OCI-LY3 (cell line): ENCODE measurements around the gene TBC1D1.

Experiments used
- H2AFZ ChIP-seq: fragments of 200-600, 300-600 bp; shearing (Covaris generic); 2 replicates; pipeline ENCODE4 v1.6.0; 2014; ENCODE audit warnings: antibody characterized with exemption, low read depth, low read length
- H3K27ac ChIP-seq: fragments of 200-600, 300-600 bp; sonication (generic); 2 replicates; pipeline ENCODE4 v1.5.1; 2014; ENCODE audit warnings: mild to moderate bottlenecking, low read length, moderate library complexity, mixed read lengths
- H3K27me3 ChIP-seq: fragments of 200-600, 300-600 bp; sonication (generic); 2 replicates; pipeline ENCODE4 v1.6.1; 2014; ENCODE audit warnings: low read depth, low read length, mixed read lengths
- H3K36me3 ChIP-seq: fragments of 200-600, 300-600 bp; sonication (generic); replicated peaks from 2 replicates; pipeline ENCODE3; 2014; ENCODE audit warnings: low read depth, low read length, mixed read lengths
- H3K4me1 ChIP-seq: fragments of 300-600, 200-600 bp; sonication (generic); 2 replicates; pipeline ENCODE4 v1.6.1; 2014; ENCODE audit warnings: low read length, mixed read lengths
- H3K4me2 ChIP-seq: fragments of 200-600, 300-600 bp; sonication (generic); 2 replicates; pipeline ENCODE4 v1.6.1; 2014; ENCODE audit warnings: low read length, mixed read lengths
- H3K4me3 ChIP-seq: fragments of 300-600, 200-600 bp; sonication (generic); 2 replicates; pipeline ENCODE4 v1.5.1; 2014; ENCODE audit warnings: antibody characterized with exemption, mild to moderate bottlenecking, low read length, moderate library complexity
- H3K79me2 ChIP-seq: fragments of 300-600, 200-600 bp; shearing (Covaris generic); 2 replicates; pipeline ENCODE4 v1.6.1; 2014; ENCODE audit warnings: mild to moderate bottlenecking, low read length, mixed read lengths
- H3K9ac ChIP-seq: fragments of 300-600, 200-600 bp; shearing (Covaris generic); 2 replicates; pipeline ENCODE4 v1.6.0; 2014; ENCODE audit warnings: mild to moderate bottlenecking, low read length, moderate library complexity
- H3K9me3 ChIP-seq: fragments of 200-600, 300-600 bp; shearing (Covaris generic); 2 replicates; pipeline ENCODE4 v1.6.1; 2014; ENCODE audit warnings: low read length, mixed read lengths; ENCODE audit not compliant: insufficient read depth
- H4K20me1 ChIP-seq: fragments of 200-600, 300-600 bp; sonication (generic); 2 replicates; pipeline ENCODE4 v1.6.1; 2016; ENCODE audit warnings: low read length, mixed read lengths; ENCODE audit not compliant: insufficient read depth
- EZH2phosphoT487 ChIP-seq: fragments of 200-600 bp; shearing (Covaris generic); IDR thresholded peaks from 2 replicates; pipeline ENCODE4 v1.6.1; 2018; ENCODE audit warnings: antibody characterized with exemption, mixed run types, low read depth
- TF ChIP-seq, protein P1 (sequence below): fragments of 200-600, 300-600 bp; sonication (generic); IDR thresholded peaks from 2 replicates; pipeline ENCODE4 v1.5.1; 2014; ENCODE audit warnings: antibody characterized with exemption, low read length, low read depth

TBC1D1 gene

GRCh38 chr4:37995981-37996775 lies 105.3 kb downstream of the TBC1D1 start:
- H2AFZ ChIP-seq = no peak overlapping the region
- H3K79me2 ChIP-seq = peaks cover 4% of the 10 kb centered on the region; the same call in 1 of the 2 replicates
- H3K9me3 ChIP-seq = no peaks in the 10 kb centered on the region; the same call in 1 of the 2 replicates
- H3K4me3 ChIP-seq = no peak overlapping the region
- peaks cover 20% of the 10 kb centered on the region; the same call in 1 of the 2 replicates for H4K20me1 ChIP-seq
- no peaks in the 10 kb centered on the region for H3K27me3 ChIP-seq
- TF ChIP-seq EZH2phosphoT487 = no peak
- TF ChIP-seq, protein P1, sequence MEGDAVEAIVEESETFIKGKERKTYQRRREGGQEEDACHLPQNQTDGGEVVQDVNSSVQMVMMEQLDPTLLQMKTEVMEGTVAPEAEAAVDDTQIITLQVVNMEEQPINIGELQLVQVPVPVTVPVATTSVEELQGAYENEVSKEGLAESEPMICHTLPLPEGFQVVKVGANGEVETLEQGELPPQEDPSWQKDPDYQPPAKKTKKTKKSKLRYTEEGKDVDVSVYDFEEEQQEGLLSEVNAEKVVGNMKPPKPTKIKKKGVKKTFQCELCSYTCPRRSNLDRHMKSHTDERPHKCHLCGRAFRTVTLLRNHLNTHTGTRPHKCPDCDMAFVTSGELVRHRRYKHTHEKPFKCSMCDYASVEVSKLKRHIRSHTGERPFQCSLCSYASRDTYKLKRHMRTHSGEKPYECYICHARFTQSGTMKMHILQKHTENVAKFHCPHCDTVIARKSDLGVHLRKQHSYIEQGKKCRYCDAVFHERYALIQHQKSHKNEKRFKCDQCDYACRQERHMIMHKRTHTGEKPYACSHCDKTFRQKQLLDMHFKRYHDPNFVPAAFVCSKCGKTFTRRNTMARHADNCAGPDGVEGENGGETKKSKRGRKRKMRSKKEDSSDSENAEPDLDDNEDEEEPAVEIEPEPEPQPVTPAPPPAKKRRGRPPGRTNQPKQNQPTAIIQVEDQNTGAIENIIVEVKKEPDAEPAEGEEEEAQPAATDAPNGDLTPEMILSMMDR = no peak
- peaks cover 12% of the 10 kb centered on the region; the same call in 1 of the 2 replicates for H3K4me1 ChIP-seq
- H3K36me3 ChIP-seq = no peaks in the 10 kb centered on the region
- H3K9ac ChIP-seq = no peak overlapping the region
- no peak overlapping the region for H3K4me2 ChIP-seq
- no peak overlapping the region for H3K27ac ChIP-seq

- H3K4me1 ChIP-seq = peaks cover 12% of the 10 kb centered on the region; the same call in 1 of the 2 replicates
These were observed 107.3 kb downstream of the TBC1D1 start for GRCh38 chr4:37998226-37998625.

DNA sequence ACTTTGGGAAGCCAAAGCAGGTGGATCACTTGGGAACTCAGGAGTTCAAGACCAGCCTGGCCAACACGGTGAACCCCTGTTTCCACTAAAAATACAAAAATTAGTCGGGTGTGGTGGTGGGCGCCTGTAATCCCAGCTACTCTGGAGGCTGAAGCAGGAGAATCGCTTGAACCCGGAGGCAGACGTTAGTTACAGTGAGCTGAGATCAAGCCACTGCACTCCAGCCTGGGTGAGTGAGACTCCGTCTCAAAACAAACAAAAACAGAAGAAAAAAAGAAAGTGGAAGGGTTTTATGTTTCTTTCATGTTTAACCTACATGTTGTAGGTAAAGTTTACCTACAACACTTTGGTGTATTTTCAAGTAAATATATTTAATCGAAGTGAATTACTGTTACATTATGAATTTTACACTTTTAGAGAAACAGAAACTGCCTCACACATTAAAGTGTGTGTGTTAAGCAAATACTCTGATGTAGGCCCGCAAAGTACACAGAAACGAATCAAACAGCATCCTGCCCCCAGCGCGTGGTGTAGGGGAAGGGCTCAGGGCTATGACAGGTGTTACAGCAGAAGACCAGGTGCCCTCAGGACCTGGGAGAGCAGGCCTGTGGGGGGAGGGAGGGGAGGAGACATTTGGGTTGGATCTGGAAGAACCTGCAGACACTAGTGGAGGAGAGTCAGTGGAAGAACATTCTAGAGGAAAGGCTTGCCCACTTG lies 108.3 kb downstream of the TBC1D1 start:
- no peak for TF ChIP-seq EZH2phosphoT487
- TF ChIP-seq, protein P1 = no peak
- H3K4me1 ChIP-seq = peaks cover 12% of the 10 kb centered on the region; the same call in 1 of the 2 replicates
- H3K79me2 ChIP-seq = peaks cover 8% of the 10 kb centered on the region; the same call in 1 of the 2 replicates
- H3K27me3 ChIP-seq = no peaks in the 10 kb centered on the region
- H3K9ac ChIP-seq = no peak overlapping the region
- no peak overlapping the region for H3K27ac ChIP-seq
- no peak overlapping the region for H3K4me3 ChIP-seq
- H3K9me3 ChIP-seq = no peaks in the 10 kb centered on the region; the same call in 1 of the 2 replicates
- H2AFZ ChIP-seq = no peak overlapping the region
- no peaks in the 10 kb centered on the region for H3K36me3 ChIP-seq
- H4K20me1 ChIP-seq = peaks cover 24% of the 10 kb centered on the region
- H3K4me2 ChIP-seq = no peak overlapping the region

More at GRCh38 chr4:37998226-37998625, 107.3 kb downstream of the TBC1D1 start:
- Histone ChIP-seq H3K9me3 (no peaks in the 10 kb centered on the region; the same call in 1 of the 2 replicates), H4K20me1 (peaks cover 17% of the 10 kb centered on the region), H3K79me2 (peaks cover 4% of the 10 kb centered on the region; the same call in 1 of the 2 replicates), H3K9ac (no peak overlapping the region), H3K4me3 (no peak overlapping the region), H3K4me2 (no peak overlapping the region), H3K27ac (no peak overlapping the region), H2AFZ (no peak overlapping the region), H3K36me3 (no peaks in the 10 kb centered on the region), H3K27me3 (no peaks in the 10 kb centered on the region)
- no peak for TF ChIP-seq EZH2phosphoT487
- TF ChIP-seq, protein P1 = no peak

DNA sequence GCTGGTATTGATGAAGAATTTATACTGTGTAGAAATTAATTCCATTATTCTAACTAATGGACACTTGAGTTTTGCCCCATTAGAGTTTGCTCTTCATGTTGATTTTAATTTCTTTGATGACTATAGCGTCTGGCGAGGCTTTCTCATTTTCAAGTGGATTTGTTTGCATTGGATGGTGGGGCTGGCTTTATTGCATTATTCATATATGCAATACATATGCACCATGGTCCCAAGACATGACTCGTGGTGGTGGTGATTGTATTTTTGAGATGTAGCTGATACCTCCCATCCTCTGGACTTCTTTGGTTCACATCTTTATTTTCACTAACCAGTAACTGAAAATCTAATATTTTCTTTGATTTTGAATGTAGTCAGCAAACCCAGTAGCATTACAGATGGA lies 109.1 kb downstream of the TBC1D1 start:
- TF ChIP-seq EZH2phosphoT487 = no peak
- TF ChIP-seq, protein P1 = no peak
- H4K20me1 ChIP-seq = peaks cover 26% of the 10 kb centered on the region

More for the DNA sequence above, 109.1 kb downstream of the TBC1D1 start:
- Histone ChIP-seq H3K4me3 (no peak overlapping the region), H2AFZ (no peak overlapping the region), H3K9ac (no peak overlapping the region), H3K27me3 (no peaks in the 10 kb centered on the region), H3K4me1 (0 out of 2 replicates have a peak, but pooled peaks cover 4% of the 10 kb centered on the region), H3K27ac (no peak overlapping the region), H3K9me3 (no peaks in the 10 kb centered on the region; the same call in 1 of the 2 replicates), H3K79me2 (peaks cover 10% of the 10 kb centered on the region; the same call in 1 of the 2 replicates), H3K36me3 (no peaks in the 10 kb centered on the region), H3K4me2 (no peak overlapping the region)
